Brain microvascular endothelial cell (primary cell): Measurements from ENCODE around the gene ADCY5.

Experiments
- DNase-seq: peaks from one replicate; pipeline ENCODE4 v3.0.0-alpha.2; 2020
- H3K27ac ChIP-seq: fragments of 250-450 bp; sonication (Bioruptor Pico); 2 replicates; pipeline ENCODE4 v1.5.1; 2020; ENCODE audit warnings: mild to moderate bottlenecking, moderate library complexity
- H3K27me3 ChIP-seq: fragments of 250-450 bp; sonication (Bioruptor Pico); replicated peaks from 2 replicates; pipeline ENCODE4 v1.5.1; 2020; ENCODE audit warnings: mild to moderate bottlenecking
- H3K36me3 ChIP-seq: fragments of 250-450 bp; sonication (Bioruptor Pico); replicated peaks from 2 replicates; pipeline ENCODE4 v1.5.1; 2020; ENCODE audit warnings: mild to moderate bottlenecking
- H3K4me3 ChIP-seq: 2 replicates; pipeline ENCODE4 v1.5.1; 2011; ENCODE audit warnings: low read depth, mild to moderate bottlenecking, control low read depth, low read length, moderate library complexity
- CTCF ChIP-seq: IDR thresholded peaks from 2 replicates; pipeline ENCODE4 v1.5.1; 2011; ENCODE audit warnings: low read depth, mild to moderate bottlenecking, moderate library complexity, low read length, control low read depth, inconsistent platforms; ENCODE audit errors: missing control alignments
- in situ Hi-C: cut with HindIII; loops from 2 replicates; pipeline ENCODE4 v1.10.0; 2017; ENCODE audit warnings: low sequenced_read_pairs, low pct_ligation_motif_present

Gene ADCY5

GRCh38 chr3:123349566-123350435 is 99.1 kb downstream of the ADCY5 start:
- DNase-seq = no peak
- Histone ChIP-seq H3K36me3 (no peaks in the 10 kb centered on the region), H3K4me3 (no peak overlapping the region), H3K27ac (no peak overlapping the region), H3K27me3 (peaks cover 45% of the 10 kb centered on the region)
- in situ Hi-C loops = no loop called here
- no peak for TF ChIP-seq CTCF

GRCh38 chr3:123349201-123349535 is 99.7 kb downstream of the ADCY5 start:
- no peak for DNase-seq
- H3K27me3 ChIP-seq = peaks cover 45% of the 10 kb centered on the region
- no peaks in the 10 kb centered on the region for H3K36me3 ChIP-seq
- no peak overlapping the region for H3K4me3 ChIP-seq
- H3K27ac ChIP-seq = no peak overlapping the region
- no peak for TF ChIP-seq CTCF
- in situ Hi-C loops = no loop called here

GRCh38 chr3:123348471-123349200 is 100.3 kb downstream of the ADCY5 start:
- in situ Hi-C loops = no loop called here
- no peak overlapping the region for H3K27ac ChIP-seq
- peaks cover 45% of the 10 kb centered on the region for H3K27me3 ChIP-seq
- H3K36me3 ChIP-seq = no peaks in the 10 kb centered on the region
- no peak for DNase-seq
- no peak for TF ChIP-seq CTCF
- H3K4me3 ChIP-seq = no peak overlapping the region

- no peak for TF ChIP-seq CTCF
- Histone ChIP-seq H3K27ac (no peak overlapping the region), H3K36me3 (no peaks in the 10 kb centered on the region), H3K4me3 (no peak overlapping the region), H3K27me3 (peaks cover 45% of the 10 kb centered on the region)
- in situ Hi-C loops = no loop called here
- DNase-seq = no peak
Measured at GRCh38 chr3:123347691-123348264, 101.1 kb downstream of the ADCY5 start.

GRCh38 chr3:123347205-123347604 is 101.7 kb downstream of the ADCY5 start:
- in situ Hi-C loops = no loop called here
- Histone ChIP-seq H3K4me3 (no peak overlapping the region), H3K27ac (no peak overlapping the region), H3K36me3 (no peaks in the 10 kb centered on the region), H3K27me3 (peaks cover 42% of the 10 kb centered on the region)
- no peak for TF ChIP-seq CTCF
- DNase-seq = no peak
